Pancreas (tissue), 10 donors: ENCODE data around the gene ADRM1. TPM values are rescaled to one million over a fixed set of nuclear protein-coding genes. Genes with fewer than 3 reads are reported as not detected.

Experiments
- ATAC-seq, 4 donors: fragments of 200-7000 bp; cut with Tn5 transposase; one replicate each; pipeline versions ENCODE4 v1.8.0 to v1.9.1; 2020; ENCODE audit warnings: mild to moderate bottlenecking in 4 of 4, moderate library complexity in 4 of 4
- DNase-seq, 6 donors: peaks; one replicate each; pipeline ENCODE4 v3.0.0-alpha.2; 2020
- FAIRE-seq: peaks from 2 replicates; lab custom pipeline; 2012; peaks lifted over from hg19 to GRCh38; lab: Jason Lieb, UNC
- H3K27ac ChIP-seq, 4 donors: fragments of 200-600 bp; sonication (generic); 1 replicate in 3 of 4; 2 replicates in 1 of 4; pipeline versions ENCODE4 v1.5.0 to v1.8.0; 2020
- H3K27me3 ChIP-seq, 4 donors: fragments of 200-600 bp; one replicate each; pipeline ENCODE4 v1.8.0; 2021
- H3K36me3 ChIP-seq, 3 donors: fragments of 200-600 bp; sonication (generic) in 1 of 3; one replicate each; pipeline versions ENCODE4 v1.5.0 to v1.8.0; 2020 to 2021
- H3K4me1 ChIP-seq, 3 donors: fragments of 200-600 bp; one replicate each; pipeline ENCODE4 v1.8.0; 2021
- H3K4me3 ChIP-seq, 4 donors: fragments of 200-600 bp; sonication (generic) in 2 of 4; one replicate each; pipeline versions ENCODE4 v1.5.0 to v1.8.0; 2020 to 2021
- H3K9me3 ChIP-seq, 4 donors: fragments of 200-600 bp; one replicate each; pipeline ENCODE4 v1.8.0; 2021
- CTCF ChIP-seq, 4 donors: fragments of 200-600 bp; sonication (generic) in 3 of 4; IDR thresholded peaks; one replicate each; pipeline versions ENCODE4 v1.5.0 to v1.8.0; 2021; ENCODE audit warnings: antibody characterized with exemption in 4 of 4
- WGBS, 2 donors: extraction: QIAGEN DNeasy Blood & Tissue Kit; methylation state at CpG; one replicate each; pipeline ENCODE4 v1.1.7; 2013; 5-methylcytosine and 5-hydroxymethylcytosine counted together
- intact Hi-C, 3 donors: fragments of 100-400 bp; cut with DNase I; formaldehyde crosslinking; loops; one replicate each; pipeline versions ENCODE4 v1.11.1 to v1.14.2; 2022
- polyA plus RNA-seq, 2 donors: library from polyadenylated mRNA; stranded (reverse); fragments of 200-250 nt; gene quantifications; one replicate each; pipeline ENCODE4 v1.2.3, GENCODE V29; 2013
- total RNA-seq, 6 donors: library from RNA; stranded (reverse); fragmentation: NEBNext Ultra II Directional in 4 of 6; extraction: Animal tissue kit (Norgen Biotek cat#: 25700) in 4 of 6; gene quantifications; one replicate each; pipeline versions ENCODE4 v1.2.1 to v1.2.4, GENCODE V29; 2021 to 2023
- donor health status: healthy with polysubstance abuse.
- donor health status: DM: no; HTN: no; CAD: no; lungs with moderate emphysema.
- donor health status: DM: no; HTN: no; CAD: no.
- donor health status: control.
- donor health status: control.
- donor health status: Bipolar disorder and iron deficiency.
- donor health status: DM: yes; HTN: yes; CAD: no.
- donor health status: DM: no; HTN: no; CAD: no.
- donor health status: DM: no; HTN: no; CAD: no.
- donor health status: DM: yes; HTN: yes; CAD: no.

The ADRM1 gene
- total and polyA plus RNA-seq, 8 donors: 33.3 to 76.0 (median 41.7) TPM

GRCh38 chr20:62311832-62312661, 9.2 kb downstream of the ADRM1 start:
- 92 to 97% methylated on average over 51 to 60 of the region's 60 CpGs for WGBS, 2 donors
- no peaks in the 10 kb centered on the region for H3K4me1 ChIP-seq
- FAIRE-seq: no peak
- no peak overlapping the region for H3K27ac ChIP-seq
- intact Hi-C loops: no loop called here
- DNase-seq: no peak
- no peak for TF ChIP-seq CTCF (IDR thresholded peaks at IDR 0.05)
- no peak for ATAC-seq
- no peak overlapping the region for H3K4me3 ChIP-seq
- H3K27me3 ChIP-seq: no peaks in the 10 kb centered on the region
- no peaks in the 10 kb centered on the region for H3K9me3 ChIP-seq
- H3K36me3 ChIP-seq: peaks cover 9 to 74% (median 23%) of the 10 kb centered on the region in 3 donors

- H3K27ac ChIP-seq: no peak overlapping the region
- no peak for DNase-seq
- 92 to 93% methylated on average over 16 of the region's 16 CpGs for WGBS, 2 donors
- no peaks in the 10 kb centered on the region for H3K27me3 ChIP-seq
- ATAC-seq: no peak
- intact Hi-C loops: no loop called here
- no peak for FAIRE-seq
- H3K4me3 ChIP-seq: no peak overlapping the region
- no peaks in the 10 kb centered on the region for H3K9me3 ChIP-seq
- peaks cover 10 to 74% (median 17%) of the 10 kb centered on the region in 3 donors for H3K36me3 ChIP-seq
- no peaks in the 10 kb centered on the region for H3K4me1 ChIP-seq
- no peak for TF ChIP-seq CTCF (IDR thresholded peaks at IDR 0.05)
These were observed 9.8 kb downstream of the ADRM1 start for GRCh38 chr20:62312662-62312977.

- intact Hi-C loops: no loop called here
- Histone ChIP-seq H3K4me1 (no peaks in the 10 kb centered on the region), H3K27ac (no peak overlapping the region), H3K27me3 (no peaks in the 10 kb centered on the region), H3K36me3 (peaks cover 6 to 70% (median 13%) of the 10 kb centered on the region in 3 donors), H3K4me3 (no peak overlapping the region), H3K9me3 (no peaks in the 10 kb centered on the region)
- TF ChIP-seq CTCF (IDR thresholded peaks at IDR 0.05): no peak
- WGBS, 2 donors: 92 to 95% methylated on average over 26 of the region's 26 CpGs
- DNase-seq (no peak), FAIRE-seq (no peak), ATAC-seq (no peak)
These were observed 10.2 kb downstream of the ADRM1 start for GRCh38 chr20:62313021-62313420.

DNA sequence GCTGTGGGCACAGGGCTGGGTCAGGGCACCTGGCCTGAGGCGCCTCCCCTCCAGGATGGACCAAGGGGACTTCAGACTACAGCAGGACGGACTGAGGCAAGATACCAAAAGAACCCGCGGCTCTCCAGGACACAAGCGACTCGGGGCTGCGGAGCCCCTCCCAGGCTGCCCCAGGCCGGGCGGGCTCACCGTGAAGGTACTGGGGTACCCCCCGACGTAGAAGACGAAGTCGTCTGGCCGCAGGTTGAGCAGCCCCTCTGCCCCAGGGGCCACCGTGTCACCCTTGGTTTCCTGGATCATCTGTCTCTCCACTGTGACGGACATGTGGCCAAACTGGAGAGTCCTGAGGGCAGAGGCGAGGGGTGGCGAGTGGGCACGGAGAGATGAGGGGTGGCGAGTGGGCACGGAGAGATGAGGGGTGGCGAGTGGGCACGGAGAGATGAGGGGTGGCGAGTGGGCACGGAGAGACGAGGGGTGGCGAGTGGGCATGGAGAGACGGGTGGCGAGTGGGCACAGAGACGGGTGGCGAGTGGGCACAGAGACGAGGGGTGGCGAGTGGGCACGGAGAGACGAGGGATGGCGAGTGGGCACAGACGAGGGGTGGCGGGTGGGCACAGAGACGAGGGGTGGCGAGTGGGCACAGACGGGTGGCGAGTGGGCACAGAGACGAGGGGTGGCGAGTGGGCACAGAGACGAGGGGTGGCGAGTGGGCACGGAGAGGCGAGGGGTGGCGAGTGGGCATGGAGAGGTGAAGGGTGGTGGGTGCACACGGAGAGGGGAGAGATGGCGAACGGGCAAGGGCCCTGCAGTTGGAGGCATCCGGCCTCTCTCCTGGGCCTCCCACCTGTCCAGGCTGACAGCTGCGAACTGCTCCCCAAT, 10.9 kb downstream of the ADRM1 start:
- Histone ChIP-seq H3K9me3 (no peaks in the 10 kb centered on the region), H3K36me3 (peaks cover 4 to 63% (median 6%) of the 10 kb centered on the region in 3 donors), H3K4me1 (no peaks in the 10 kb centered on the region), H3K4me3 (no peak overlapping the region), H3K27me3 (no peaks in the 10 kb centered on the region), H3K27ac (no peak overlapping the region)
- DNase-seq: no peak
- ATAC-seq: no peak
- no peak for TF ChIP-seq CTCF (IDR thresholded peaks at IDR 0.05)
- intact Hi-C loops: no loop called here
- FAIRE-seq: no peak
- WGBS, 2 donors: 91 to 92% methylated on average over 50 to 55 of the region's 55 CpGs
